SU-DHL-6 (cell line): ENCODE results near the gene TTLL13.
"Not testable (repeated sequence)": the region's sequence is repeated elsewhere in the genome, so short reads cannot be mapped to it uniquely, and the experiment has no call there.

ENCODE experiments used
- EZH2phosphoT487 ChIP-seq: fragments of 200-600 bp; sonication (generic), shearing (Covaris generic); conservative IDR thresholded peaks from 2 replicates; pipeline ENCODE4 v1.6.1; 2018; ENCODE audit warnings: mild to moderate bottlenecking, antibody characterized with exemption, low read length, moderate library complexity, mixed read lengths
- TF ChIP-seq, protein P1 (sequence below): fragments of 200-600 bp; sonication (generic); IDR thresholded peaks from one replicate; pipeline ENCODE4 v1.5.1; 2017; ENCODE audit warnings: antibody characterized with exemption, mild to moderate bottlenecking, low read length, moderate library complexity; ENCODE audit not compliant: insufficient read depth, poor library complexity, severe bottlenecking

DNA sequence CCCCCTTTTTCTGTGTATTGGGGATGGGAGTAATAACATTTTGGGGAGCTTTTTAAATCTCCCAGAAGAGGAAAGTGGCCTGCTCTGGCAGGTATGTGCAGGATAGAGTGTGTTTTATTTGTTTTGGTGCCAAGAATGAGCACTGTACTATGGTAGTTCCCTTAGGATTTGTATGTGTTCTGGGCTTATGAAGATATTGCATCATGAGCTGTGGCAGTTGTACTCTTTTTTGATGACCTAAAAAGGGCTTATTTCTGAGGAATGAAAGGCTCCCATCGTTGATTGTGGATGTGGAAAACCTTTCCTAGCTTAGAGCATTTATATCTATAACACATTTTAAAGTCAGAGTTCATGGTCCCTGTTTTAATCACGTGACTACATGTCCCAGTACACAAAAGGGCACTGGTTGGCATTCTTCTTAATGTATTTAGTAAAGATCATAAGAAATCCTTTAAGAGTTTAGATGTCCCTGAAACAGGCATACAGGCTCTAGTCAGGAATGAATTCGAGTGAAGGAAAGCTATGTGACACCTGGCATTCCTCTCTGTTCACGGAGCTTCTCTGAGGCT, 47.0 kb downstream of the TTLL13 start:
- TF ChIP-seq EZH2phosphoT487: not testable (repeated sequence)
- TF ChIP-seq, protein P1, sequence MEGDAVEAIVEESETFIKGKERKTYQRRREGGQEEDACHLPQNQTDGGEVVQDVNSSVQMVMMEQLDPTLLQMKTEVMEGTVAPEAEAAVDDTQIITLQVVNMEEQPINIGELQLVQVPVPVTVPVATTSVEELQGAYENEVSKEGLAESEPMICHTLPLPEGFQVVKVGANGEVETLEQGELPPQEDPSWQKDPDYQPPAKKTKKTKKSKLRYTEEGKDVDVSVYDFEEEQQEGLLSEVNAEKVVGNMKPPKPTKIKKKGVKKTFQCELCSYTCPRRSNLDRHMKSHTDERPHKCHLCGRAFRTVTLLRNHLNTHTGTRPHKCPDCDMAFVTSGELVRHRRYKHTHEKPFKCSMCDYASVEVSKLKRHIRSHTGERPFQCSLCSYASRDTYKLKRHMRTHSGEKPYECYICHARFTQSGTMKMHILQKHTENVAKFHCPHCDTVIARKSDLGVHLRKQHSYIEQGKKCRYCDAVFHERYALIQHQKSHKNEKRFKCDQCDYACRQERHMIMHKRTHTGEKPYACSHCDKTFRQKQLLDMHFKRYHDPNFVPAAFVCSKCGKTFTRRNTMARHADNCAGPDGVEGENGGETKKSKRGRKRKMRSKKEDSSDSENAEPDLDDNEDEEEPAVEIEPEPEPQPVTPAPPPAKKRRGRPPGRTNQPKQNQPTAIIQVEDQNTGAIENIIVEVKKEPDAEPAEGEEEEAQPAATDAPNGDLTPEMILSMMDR: not testable (repeated sequence)
